NCI-H2196 treated with DMSO at 0.1 percent for 48 hours (cell line): Measurements from ENCODE around the gene MUL1.

Source experiments
- DNase-seq: peaks from one replicate; lab custom pipeline; 2025; ENCODE audit not compliant: unreplicated experiment; lab: John Stamatoyannopoulos, UW

Gene MUL1, protein sequence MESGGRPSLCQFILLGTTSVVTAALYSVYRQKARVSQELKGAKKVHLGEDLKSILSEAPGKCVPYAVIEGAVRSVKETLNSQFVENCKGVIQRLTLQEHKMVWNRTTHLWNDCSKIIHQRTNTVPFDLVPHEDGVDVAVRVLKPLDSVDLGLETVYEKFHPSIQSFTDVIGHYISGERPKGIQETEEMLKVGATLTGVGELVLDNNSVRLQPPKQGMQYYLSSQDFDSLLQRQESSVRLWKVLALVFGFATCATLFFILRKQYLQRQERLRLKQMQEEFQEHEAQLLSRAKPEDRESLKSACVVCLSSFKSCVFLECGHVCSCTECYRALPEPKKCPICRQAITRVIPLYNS

DNA sequence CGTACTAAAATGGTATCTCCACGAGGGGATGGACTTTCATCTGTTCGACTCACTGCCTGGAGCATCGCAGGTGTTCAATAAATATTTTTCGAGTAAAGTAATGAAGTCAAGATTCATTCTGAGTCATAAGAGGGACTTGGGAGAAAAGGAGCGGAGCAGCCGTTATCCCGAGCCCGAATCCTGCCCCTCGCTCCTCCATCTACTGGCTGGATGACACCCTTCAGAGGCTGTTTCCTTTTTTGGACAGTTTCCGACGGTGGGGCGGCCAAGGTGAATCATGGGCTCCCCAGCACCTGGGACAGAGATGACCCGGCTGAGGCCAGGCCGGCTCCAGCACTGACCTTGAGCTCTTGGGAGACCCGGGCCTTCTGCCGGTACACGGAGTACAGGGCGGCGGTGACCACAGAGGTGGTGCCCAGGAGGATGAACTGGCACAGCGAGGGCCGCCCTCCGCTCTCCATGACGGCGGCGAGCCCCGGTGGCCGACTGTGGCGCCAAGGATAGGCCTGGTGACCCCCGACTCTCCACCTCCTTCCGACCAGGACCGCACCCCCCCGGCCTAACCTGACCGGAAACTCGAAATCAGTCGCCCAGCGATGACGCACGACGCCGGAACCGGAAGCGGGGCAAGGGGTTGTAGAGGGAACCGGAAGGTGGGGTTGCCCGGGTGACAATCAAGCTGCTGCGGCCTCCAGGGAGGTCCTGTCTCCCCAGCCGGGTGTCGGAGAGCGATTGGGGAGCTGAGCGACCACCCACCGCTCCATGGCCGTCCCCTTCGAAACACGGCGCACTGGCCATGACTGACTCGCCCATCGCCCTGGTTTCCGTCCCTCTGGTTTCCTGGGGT, at the start of gene MUL1:
Gene MUL1, minus strand, starts transcription at position 588 of the 847 bp plus-strand sequence. Its CDS starts 127 bp downstream, at position 461.
- DNase-seq = peak; percentile 85

DNA sequence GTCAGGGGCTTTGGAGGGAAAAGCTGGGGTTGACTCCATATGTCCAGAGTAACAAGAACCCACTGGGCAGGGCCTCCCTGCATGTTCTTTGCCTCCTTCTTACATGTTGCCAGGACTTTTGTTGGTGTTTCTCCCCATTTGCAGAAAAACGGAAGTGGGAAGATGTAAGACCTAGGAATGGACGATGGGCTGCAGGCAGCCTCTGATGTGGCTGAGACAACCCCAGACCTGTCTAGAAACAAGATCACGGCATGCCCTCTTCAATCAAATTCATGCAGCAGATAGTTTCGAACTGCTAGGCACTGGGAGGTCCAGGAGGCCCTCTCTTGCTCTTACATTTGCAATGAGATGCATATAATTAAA, 47.8 kb upstream of the MUL1 start:
- no peak for DNase-seq

DNA sequence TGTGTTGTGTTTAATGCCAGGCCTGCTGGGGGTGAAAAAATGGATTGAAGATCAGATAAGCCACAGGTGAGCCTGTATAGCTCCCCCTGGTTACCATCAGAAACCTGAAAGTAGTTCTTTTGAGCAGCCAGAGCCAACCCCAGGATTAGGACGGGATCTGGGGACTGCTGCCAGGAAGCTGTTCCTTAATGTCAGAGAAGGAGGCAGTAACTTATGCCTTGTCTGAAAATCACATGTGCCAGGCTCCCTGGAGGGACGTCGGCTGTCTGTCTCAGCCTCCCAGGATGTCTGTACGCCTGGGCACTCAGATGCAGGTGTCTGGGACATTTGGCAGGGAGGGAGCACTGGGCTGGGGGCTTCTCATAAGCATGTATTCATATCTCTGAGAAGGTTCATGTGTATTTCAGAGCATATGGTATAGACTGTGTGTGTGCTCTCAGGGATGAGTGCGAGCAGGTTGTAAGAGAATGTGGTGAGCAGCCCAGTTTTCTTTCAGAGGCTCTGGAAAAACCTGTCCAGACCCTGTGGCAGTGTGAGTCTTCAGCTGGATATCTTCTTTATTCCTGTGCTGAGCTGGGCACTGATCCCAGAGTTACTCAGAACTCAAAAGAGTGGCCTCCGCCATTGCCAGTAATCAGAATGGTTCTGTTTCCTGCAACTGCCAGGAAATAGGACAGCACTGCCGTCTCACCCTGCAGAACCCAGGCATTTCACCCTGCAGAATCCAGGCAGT, 47.2 kb upstream of the MUL1 start:
- DNase-seq = no peak

DNA sequence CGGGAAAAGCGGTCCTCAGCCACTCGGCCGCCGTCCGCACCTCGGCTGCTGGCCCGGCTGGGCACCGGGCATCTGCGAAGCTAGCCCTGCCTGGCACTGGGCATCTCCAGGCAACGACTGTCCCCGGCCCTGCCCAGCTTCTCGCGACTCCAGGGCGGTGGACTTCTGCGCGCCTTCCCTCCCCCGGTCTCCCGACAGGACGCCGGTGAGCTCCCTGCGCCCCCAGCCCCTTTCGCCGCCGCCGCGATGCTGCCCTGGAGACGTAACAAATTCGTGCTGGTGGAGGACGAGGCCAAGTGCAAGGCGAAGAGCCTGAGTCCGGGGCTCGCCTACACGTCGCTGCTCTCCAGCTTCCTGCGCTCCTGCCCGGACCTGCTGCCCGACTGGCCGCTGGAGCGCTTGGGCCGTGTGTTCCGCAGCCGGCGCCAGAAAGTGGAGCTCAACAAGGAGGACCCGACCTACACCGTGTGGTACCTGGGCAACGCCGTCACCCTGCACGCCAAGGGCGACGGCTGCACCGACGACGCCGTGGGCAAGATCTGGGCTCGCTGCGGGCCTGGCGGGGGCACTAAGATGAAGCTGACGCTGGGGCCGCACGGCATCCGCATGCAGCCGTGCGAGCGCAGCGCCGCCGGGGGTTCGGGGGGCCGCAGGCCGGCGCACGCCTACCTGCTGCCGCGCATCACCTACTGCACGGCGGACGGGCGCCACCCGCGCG, 44.9 kb upstream of the MUL1 start:
- DNase-seq = no peak

DNA sequence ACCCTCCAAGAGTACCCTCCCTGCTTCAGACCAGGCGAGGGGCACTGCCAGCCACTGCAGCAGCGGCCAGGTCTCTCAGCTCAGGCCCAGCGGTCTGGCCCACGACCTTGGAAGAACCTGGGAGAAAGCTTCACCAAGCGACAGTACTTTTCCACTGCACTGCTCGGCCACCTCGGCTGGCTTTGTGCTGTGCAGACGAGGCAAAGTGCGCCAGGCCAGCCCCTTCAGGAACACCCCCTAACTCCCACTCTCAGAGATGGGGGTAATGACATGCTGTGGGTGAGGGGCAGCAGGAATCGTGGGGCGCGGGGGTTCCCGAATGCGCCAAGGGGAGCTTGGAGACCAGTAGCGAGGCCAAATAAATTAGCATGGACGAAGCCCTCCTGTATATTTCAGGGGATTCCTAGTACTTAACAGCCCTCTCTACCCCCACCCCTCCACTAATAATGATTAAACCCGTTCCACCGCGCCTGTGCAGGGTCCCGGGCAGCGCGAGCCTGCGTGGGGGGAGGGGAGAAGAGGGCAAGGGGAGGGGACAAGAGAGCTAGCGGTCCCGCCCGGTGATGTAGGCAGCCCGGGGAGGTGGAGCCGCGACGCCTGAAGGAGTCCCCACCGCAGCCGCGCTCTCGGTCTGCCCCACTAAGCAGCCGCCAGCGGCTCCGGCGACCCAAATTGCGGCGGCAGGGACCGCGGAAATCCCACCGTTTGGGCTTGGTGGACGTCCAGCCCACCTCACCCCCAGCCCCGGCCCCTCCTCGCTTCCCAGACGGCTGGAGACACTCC, 44.2 kb upstream of the MUL1 start, which contains the start of gene FAM43B:
Gene FAM43B, plus strand, starts transcription at position 629 of the 783 bp plus-strand sequence. CDS start 401 bp downstream, outside the sequence.
- no peak for DNase-seq

DNA sequence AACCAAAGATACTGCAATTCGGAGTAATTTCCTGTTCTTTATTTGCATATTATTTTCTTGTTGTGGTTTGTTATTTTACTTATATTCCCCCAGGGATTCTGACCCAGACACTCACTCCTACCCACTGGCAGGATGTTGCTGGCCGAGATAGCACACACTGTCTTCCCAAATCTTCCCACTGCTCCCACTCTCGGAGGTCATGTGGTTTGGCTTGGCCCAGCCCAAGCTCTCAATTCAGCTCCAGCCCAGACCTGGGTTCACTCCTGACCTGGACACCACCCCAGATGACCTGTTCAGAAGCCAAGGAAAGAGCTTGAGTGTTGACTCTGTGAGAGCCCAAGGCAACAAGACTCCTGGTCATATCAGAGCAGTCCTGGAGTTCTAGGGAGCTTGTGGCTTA, 43.2 kb upstream of the MUL1 start:
- DNase-seq = no peak

DNA sequence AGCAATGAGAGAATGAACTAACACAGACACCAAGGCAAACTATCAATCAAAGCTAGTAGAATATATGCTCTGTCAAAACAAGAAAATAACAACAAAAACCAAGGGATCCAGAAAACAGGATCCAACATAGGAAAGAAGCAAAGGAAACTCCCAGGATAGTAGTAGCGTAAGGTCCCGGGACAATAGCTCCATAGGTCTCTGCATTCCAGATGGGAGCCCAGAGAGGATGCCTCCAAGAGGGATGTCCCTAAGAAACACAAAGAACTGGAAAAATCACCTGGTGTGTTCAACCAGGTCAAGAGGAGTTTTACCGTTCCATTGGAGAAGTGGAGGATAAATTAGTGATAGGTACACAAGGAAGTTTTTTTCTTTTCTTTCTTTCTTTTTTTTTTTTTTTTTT, 38.7 kb upstream of the MUL1 start:
- DNase-seq = no peak

DNA sequence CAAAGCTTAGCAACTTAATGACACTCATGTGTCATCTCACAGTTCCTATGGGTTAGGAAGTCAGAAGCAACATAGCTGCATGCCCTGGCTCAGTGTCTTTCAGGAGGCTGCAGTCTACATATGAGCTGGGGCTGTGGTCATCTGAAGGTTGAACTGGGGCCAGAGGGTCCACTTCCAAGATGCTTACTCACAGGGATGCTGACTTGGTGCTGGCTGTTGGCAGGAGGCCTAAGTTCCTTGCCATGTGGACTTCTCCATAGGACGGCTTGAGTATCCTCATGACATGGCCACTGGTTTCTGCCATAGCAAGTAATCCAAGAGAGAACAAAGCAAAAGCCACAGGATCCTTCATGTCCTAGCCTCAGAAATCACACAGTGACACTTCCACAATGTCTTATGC, 32.3 kb upstream of the MUL1 start:
- no peak for DNase-seq

DNA sequence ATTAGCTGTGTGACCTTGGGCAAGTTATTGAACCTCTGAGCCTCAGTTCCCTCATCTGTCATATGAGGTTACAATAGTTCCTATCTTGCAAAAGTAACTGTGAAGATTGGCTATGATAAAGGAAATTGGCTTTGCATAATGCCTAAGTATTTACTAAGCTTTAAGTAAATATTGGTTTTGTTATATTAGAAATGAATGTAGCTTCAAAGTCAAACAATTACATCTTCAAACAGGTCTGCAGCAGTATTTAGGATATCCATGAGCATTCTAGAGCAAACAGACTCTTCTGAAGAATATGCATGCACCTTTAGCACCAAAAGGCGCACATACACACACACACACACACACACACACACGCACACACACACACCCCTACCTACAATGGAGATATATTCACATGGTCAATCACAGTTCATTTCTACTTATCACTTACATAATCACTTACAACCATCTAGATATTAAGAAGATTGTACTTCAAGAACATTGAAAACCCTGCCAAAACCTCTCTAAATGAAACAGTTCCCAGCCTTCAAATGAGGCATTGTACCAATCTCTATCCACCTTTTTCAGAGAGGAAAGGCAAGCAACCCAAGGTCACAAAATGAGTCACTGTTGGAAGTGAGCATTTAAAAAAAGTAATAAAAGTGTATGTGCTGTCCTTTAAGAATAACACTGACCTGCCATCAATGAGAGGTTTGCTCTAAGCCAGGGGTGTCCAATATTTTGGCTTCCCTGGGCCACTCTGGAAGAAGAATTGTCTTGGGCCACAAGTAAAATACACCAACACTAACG, 31.0 kb upstream of the MUL1 start:
- DNase-seq = no peak

DNA sequence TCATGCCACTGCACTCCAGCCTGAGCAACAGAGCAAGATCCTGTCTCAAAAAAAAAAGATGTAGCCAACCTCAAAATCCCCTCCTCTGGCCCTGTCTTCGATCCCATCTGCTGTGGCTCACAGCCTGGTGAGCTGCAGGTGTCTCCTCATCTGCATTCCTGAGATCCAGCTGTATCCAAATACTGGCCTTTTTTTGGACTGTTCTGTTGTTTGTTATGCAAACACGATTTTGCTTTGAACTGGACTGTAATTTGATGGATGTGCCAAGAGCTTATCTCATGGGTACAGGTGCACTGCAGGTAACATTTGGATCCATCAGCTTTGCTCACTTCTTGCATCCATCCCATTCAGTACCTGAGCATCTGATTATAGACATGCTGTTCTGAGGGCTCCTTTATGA, 30.3 kb upstream of the MUL1 start:
- peak; percentile 50 for DNase-seq

DNA sequence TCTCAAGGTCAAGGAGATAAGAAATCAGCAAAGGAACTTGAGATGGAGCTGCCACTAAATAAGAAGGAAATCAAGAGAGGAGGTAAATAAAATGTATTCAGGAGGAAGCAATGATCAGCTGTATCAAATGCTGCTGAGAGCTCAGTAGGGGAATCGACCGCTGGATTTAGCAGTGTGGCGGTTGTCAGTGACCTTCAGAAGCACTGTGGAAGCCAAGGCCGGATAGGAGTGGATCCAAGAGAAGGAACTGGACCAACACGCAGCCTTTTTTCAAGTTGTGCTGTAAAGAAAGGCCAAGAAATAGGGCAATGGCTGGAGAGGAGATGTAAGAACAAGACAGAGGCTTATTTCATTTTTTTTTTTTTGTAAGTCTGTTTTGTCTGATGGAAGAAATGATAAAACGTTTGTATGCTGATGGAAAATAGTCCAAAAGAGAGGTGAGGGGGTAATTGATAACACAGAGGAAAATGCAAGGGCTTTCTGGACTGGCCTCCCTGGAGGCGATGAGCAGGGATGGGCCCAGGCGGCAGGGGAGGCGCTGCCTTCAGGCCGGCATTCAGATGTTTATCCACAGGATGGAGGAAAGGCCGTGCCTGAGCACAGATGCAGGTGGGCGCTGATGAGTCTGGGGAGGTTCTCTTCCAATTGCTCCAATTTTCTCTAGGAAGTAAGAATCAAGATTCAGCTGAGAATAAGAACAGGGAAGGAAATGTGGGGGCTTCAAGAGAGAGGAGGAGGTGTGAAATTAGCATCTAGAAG, 26.9 kb upstream of the MUL1 start:
- DNase-seq = no peak

DNA sequence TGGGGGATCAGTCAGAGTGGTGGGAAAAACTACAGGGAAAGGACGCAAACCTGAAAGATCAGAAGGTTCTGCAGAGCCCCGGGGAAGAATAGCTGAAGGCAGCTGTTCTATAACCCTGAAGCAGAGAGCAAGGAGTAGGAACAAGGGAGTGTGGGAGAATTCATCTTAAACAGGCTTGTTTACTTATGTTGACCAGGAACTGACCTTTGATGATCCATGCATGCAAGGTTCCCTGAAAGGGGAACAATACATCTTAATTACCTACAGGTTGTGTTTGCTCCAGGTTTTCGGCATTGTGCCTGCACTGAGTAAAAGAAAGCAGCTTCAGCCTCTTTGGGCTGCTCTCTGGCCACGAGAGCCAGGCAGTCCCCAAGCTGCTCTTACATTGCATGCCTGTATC, 25.7 kb upstream of the MUL1 start:
- DNase-seq = no peak

DNA sequence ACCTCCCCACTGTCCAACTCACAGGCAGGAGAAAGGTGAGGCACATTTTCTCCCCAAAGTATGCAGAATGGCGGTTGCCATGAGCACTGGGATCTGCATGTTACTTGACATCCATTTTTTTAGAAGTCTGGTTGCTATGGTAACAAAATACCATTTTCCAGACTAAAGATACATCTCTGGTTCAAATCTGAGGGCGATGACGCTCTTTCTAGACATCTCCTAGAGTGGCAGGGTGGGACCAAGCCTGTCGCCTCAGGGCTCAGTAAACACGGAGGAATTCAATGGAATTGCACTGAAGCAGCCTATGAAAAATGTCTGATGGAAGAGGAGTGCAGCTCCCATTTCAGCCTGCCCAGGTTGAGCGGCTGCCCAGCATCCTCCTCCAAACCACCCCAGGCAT, 22.9 kb upstream of the MUL1 start:
- no peak for DNase-seq

DNA sequence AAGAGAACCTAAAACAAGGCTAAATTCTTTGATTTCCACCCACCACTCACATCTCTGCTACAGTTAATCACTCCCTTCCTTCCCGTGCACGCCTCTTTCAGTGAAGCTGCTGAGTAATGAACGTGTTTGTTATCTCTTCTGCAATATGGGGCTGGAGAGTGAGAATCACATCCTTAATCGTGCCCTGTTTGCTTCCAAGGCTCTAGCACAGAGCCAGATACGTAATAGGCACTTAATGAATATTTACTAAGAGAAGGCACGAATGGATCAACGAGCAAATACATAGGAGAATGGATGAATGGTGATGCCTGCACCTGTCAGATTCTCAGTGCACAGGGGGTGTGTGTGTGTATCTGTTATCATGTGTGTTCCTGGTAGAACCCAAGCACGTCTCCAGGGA, 22.4 kb upstream of the MUL1 start:
- DNase-seq = no peak

DNA sequence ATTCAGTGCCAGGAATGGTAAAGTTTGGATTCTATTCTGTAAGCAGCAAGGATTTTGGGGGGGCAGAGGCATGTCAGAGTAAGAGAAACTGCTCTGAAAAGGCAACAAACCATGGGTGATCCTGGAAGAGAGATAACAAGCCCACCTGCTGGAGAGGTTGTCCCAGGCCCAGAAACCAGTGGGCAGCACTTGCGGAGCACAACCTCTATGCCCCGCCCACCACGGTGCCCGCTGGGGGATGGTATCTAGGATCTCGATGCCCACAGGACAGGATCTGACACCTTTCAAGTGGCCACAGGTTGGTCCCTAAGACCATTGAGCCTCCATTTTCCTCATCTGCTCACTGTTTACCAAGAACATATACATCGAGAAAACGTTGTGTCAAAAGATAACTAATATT, 20.3 kb upstream of the MUL1 start:
- DNase-seq = no peak

DNA sequence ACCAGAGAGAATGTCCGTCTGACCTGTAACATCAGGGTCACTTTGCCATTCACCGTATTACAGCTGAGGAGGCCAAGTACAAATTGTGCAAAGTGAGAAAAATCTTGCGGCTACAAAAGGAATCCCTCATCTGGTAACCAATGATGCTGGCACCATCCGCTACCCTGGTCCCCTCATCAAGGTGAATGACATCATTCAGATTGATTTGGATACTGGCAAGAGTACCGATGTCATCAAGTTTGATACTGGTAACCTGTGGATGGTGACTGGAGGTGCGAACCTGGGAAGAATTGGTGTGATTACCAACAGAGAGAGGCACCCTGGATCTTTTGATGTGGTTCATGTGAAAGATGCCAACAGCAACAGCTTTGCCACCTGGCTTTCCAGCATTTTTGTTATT, 18.3 kb upstream of the MUL1 start:
- DNase-seq = no peak

DNA sequence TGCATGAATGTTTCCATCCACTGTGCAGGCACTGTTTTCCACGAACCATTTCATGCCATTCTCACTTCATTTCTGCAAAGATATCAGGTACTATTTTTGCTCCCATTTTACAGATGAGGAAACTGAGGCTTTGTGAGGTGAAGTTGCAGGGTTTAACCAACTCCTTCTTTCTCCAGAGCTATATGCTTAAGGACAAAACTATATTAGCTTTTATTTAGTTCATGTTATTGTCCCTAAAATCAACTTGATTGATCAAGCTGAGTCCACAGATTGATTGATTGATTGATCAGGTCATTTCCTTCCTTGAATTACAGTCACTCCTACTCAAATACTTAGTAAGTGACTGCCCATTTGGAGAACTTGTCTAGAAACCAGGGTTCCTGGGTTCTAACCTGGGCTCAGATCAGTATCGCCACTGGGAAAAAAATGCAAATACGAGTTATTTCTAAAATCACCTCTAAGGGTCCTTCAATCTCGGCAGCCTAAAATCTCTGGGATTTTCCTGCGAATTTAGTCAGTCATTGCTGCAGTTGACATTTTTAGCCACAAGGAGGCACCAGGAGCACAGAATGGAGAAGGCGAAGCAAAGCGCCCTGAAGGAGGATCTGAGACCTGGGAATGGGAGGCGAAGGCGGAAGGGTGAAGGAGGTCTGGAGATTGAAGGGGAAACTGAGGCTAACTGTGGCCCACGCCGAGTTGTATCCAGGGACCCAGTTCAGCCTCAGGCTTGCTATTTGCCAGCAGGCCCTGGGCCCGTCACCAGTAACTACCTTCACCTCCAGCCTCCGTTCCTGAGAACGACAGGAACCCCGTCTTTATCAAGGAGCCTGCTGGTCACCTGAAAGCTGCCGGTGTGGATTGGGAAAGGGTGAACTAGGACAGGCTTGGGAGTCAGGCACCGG, 14.3 kb upstream of the MUL1 start:
- peak; percentile 42 for DNase-seq
